MM.1S (cell line): ENCODE measurements around the gene DFFA.

Experiments
- DNase-seq: peaks from one replicate; pipeline ENCODE4 v3.0.0-alpha.2; 2015
- H2AFZ ChIP-seq: fragments of 300-600 bp; sonication (generic); 2 replicates; pipeline ENCODE4 v1.6.0; 2016; ENCODE audit warnings: antibody characterized with exemption, low read length
- H3F3A ChIP-seq: fragments of 300-600 bp; sonication (generic); 2 replicates; pipeline ENCODE4 v1.6.1; 2016; ENCODE audit warnings: mild to moderate bottlenecking, antibody characterized with exemption, low read length, moderate library complexity, mixed read lengths; ENCODE audit not compliant: insufficient read depth
- H3K27ac ChIP-seq: fragments of 300-600 bp; sonication (generic); 2 replicates; pipeline ENCODE4 v1.5.1; 2016; ENCODE audit warnings: mild to moderate bottlenecking, low read length
- H3K27me3 ChIP-seq: fragments of 300-600 bp; sonication (generic); replicated peaks from 2 replicates; pipeline ENCODE4 v1.6.0; 2016; ENCODE audit warnings: low read length; ENCODE audit not compliant: insufficient read depth
- H3K36me3 ChIP-seq: fragments of 300-600 bp; sonication (generic); replicated peaks from 2 replicates; pipeline ENCODE4 v1.6.1; 2016; ENCODE audit warnings: mild to moderate bottlenecking, low read length, mixed read lengths; ENCODE audit not compliant: insufficient read depth
- H3K4me1 ChIP-seq: fragments of 300-600 bp; sonication (generic); 2 replicates; pipeline ENCODE4 v1.6.1; 2016; ENCODE audit warnings: low read length, mixed read lengths
- H3K4me2 ChIP-seq: fragments of 300-600 bp; sonication (generic); 2 replicates; pipeline ENCODE4 v1.6.0; 2016; ENCODE audit warnings: low read depth, low read length
- H3K4me3 ChIP-seq: fragments of 300-600 bp; sonication (generic); 2 replicates; pipeline ENCODE4 v1.5.1; 2016; ENCODE audit warnings: low read length, mixed read lengths
- H3K79me2 ChIP-seq: fragments of 300-600 bp; sonication (generic); 2 replicates; pipeline ENCODE4 v1.6.1; 2016; ENCODE audit warnings: mixed run types, low read length, mixed read lengths
- H3K9ac ChIP-seq: fragments of 300-600 bp; sonication (generic); 2 replicates; pipeline ENCODE4 v1.6.1; 2016; ENCODE audit warnings: low read length, mixed read lengths
- H3K9me2 ChIP-seq: fragments of 300-600 bp; sonication (generic); replicated peaks from 2 replicates; pipeline ENCODE4 v1.6.1; 2016; ENCODE audit warnings: mild to moderate bottlenecking, low read length, mixed read lengths; ENCODE audit not compliant: insufficient read depth
- H3K9me3 ChIP-seq: fragments of 300-600 bp; sonication (generic); replicated peaks from 2 replicates; pipeline ENCODE4 v1.6.1; 2016; ENCODE audit warnings: mild to moderate bottlenecking, low read length, mixed read lengths; ENCODE audit not compliant: insufficient read depth
- H4K20me1 ChIP-seq: fragments of 300-600 bp; sonication (generic); 2 replicates; pipeline ENCODE4 v1.6.1; 2016; ENCODE audit warnings: mild to moderate bottlenecking, low read length, moderate library complexity, mixed read lengths; ENCODE audit not compliant: insufficient read depth
- CTCF ChIP-seq: fragments of 300-600 bp; sonication (generic); IDR thresholded peaks from 2 replicates; pipeline ENCODE4 v1.5.1; 2016; ENCODE audit warnings: antibody characterized with exemption, low read length, mixed read lengths
- EZH2 ChIP-seq: fragments of 300-600 bp; sonication (generic); optimal IDR thresholded peaks from 2 replicates; pipeline ENCODE3; 2017; ENCODE audit warnings: low read depth, mild to moderate bottlenecking, antibody characterized with exemption, low read length, mixed read lengths
- EZH2phosphoT487 ChIP-seq: fragments of 300-600 bp; sonication (generic); IDR thresholded peaks from 2 replicates; pipeline ENCODE4 v1.6.1; 2018; ENCODE audit warnings: antibody characterized with exemption, low read length

DFFA gene

GRCh38 chr1:10516925-10517676 lies 44.8 kb upstream of the DFFA start:
- H4K20me1 ChIP-seq = 0 out of 2 replicates have a peak, but pooled peaks cover 6% of the 10 kb centered on the region
- no peaks in the 10 kb centered on the region for H3F3A ChIP-seq
- TF ChIP-seq CTCF = no peak
- TF ChIP-seq EZH2 = no peak
- no peak for TF ChIP-seq EZH2phosphoT487
- no peak overlapping the region for H3K9ac ChIP-seq
- H3K4me1 ChIP-seq = no peaks in the 10 kb centered on the region
- no peaks in the 10 kb centered on the region for H3K27me3 ChIP-seq
- no peak overlapping the region for H3K4me3 ChIP-seq
- H3K9me2 ChIP-seq = no peaks in the 10 kb centered on the region
- H3K79me2 ChIP-seq = peaks cover 17% of the 10 kb centered on the region
- no peak overlapping the region for H2AFZ ChIP-seq
- no peak overlapping the region for H3K4me2 ChIP-seq
- DNase-seq = no peak
- no peaks in the 10 kb centered on the region for H3K9me3 ChIP-seq
- no peak overlapping the region for H3K27ac ChIP-seq
- H3K36me3 ChIP-seq = no peaks in the 10 kb centered on the region

- TF ChIP-seq EZH2phosphoT487 (no peak), CTCF (no peak), EZH2 (no peak)
- Histone ChIP-seq H3K79me2 (peaks cover 23% of the 10 kb centered on the region), H3K9ac (no peak overlapping the region)
Observed at GRCh38 chr1:10515976-10516750, 43.8 kb upstream of the DFFA start.

GRCh38 chr1:10515301-10515975 lies 43.1 kb upstream of the DFFA start:
- TF ChIP-seq EZH2phosphoT487 (no peak), EZH2 (no peak), CTCF (no peak)
- Histone ChIP-seq H3K4me2 (no peak overlapping the region), H3K4me3 (no peak overlapping the region), H4K20me1 (0 out of 2 replicates have a peak, but pooled peaks cover 6% of the 10 kb centered on the region), H3F3A (no peaks in the 10 kb centered on the region), H3K9ac (no peak overlapping the region), H3K36me3 (no peaks in the 10 kb centered on the region), H2AFZ (no peak overlapping the region), H3K27me3 (no peaks in the 10 kb centered on the region), H3K4me1 (no peaks in the 10 kb centered on the region), H3K9me3 (no peaks in the 10 kb centered on the region), H3K27ac (no peak overlapping the region), H3K79me2 (peaks cover 24% of the 10 kb centered on the region), H3K9me2 (no peaks in the 10 kb centered on the region)
- no peak for DNase-seq

More at GRCh38 chr1:10515976-10516750, 43.8 kb upstream of the DFFA start:
- DNase-seq = no peak
- no peaks in the 10 kb centered on the region for H3K4me1 ChIP-seq
- H3K36me3 ChIP-seq = no peaks in the 10 kb centered on the region
- no peak overlapping the region for H3K4me2 ChIP-seq
- H4K20me1 ChIP-seq = 0 out of 2 replicates have a peak, but pooled peaks cover 6% of the 10 kb centered on the region
- no peaks in the 10 kb centered on the region for H3K9me2 ChIP-seq
- no peaks in the 10 kb centered on the region for H3K9me3 ChIP-seq
- no peak overlapping the region for H3K4me3 ChIP-seq
- no peaks in the 10 kb centered on the region for H3F3A ChIP-seq
- no peaks in the 10 kb centered on the region for H3K27me3 ChIP-seq
- no peak overlapping the region for H2AFZ ChIP-seq
- H3K27ac ChIP-seq = no peak overlapping the region
